Erythroblast (primary cell): ENCODE data around the gene RXFP2.

ENCODE experiments used
- DNase-seq, 2 experiments: peaks; one replicate each; lab custom pipeline; 2025; lab: John Stamatoyannopoulos, UW
- GATA1 ChIP-seq: IDR thresholded peaks from 2 replicates; pipeline ENCODE4 v1.6.1; 2011; ENCODE audit warnings: low read depth, mild to moderate bottlenecking, control low read depth, low read length, moderate library complexity
- POLR2A ChIP-seq: IDR thresholded peaks from 2 replicates; pipeline ENCODE4 v1.6.1; 2011; ENCODE audit warnings: mild to moderate bottlenecking, low read length

RXFP2 gene

GRCh38 chr13:31739226-31739625, at the start of gene RXFP2:
Gene RXFP2, plus strand, starts transcription at chr13:31739526. Its CDS starts 87 bp downstream, at chr13:31739613.
- no peak for TF ChIP-seq GATA1
- TF ChIP-seq POLR2A = no peak
- DNase-seq = no peak

GRCh38 chr13:31697290-31697689, 42.0 kb upstream of the RXFP2 start:
- DNase-seq = no peak
- TF ChIP-seq GATA1 (no peak), POLR2A (no peak)

GRCh38 chr13:31699650-31700049, 39.7 kb upstream of the RXFP2 start:
- no peak for TF ChIP-seq POLR2A
- no peak for TF ChIP-seq GATA1
- DNase-seq = no peak

- DNase-seq = no peak
- TF ChIP-seq GATA1 (no peak), POLR2A (no peak)
These were observed 35.5 kb upstream of the RXFP2 start for GRCh38 chr13:31703780-31704179.

GRCh38 chr13:31706105-31706504, 33.2 kb upstream of the RXFP2 start:
- TF ChIP-seq GATA1 (no peak), POLR2A (no peak)

GRCh38 chr13:31717583-31717982, 21.7 kb upstream of the RXFP2 start:
- no peak for DNase-seq
- TF ChIP-seq GATA1 (no peak), POLR2A (no peak)

More at GRCh38 chr13:31706105-31706504, 33.2 kb upstream of the RXFP2 start:
- no peak for DNase-seq

GRCh38 chr13:31719214-31719613, 20.1 kb upstream of the RXFP2 start:
- DNase-seq = no peak
- no peak for TF ChIP-seq POLR2A
- TF ChIP-seq GATA1 = no peak

GRCh38 chr13:31722673-31723072, 16.7 kb upstream of the RXFP2 start:
- DNase-seq = no peak
- TF ChIP-seq GATA1 (no peak), POLR2A (no peak)

- no peak for TF ChIP-seq POLR2A
- TF ChIP-seq GATA1 = no peak
- DNase-seq = no peak
These were observed 13.5 kb upstream of the RXFP2 start for GRCh38 chr13:31725841-31726240.

- DNase-seq = no peak
- no peak for TF ChIP-seq POLR2A
- TF ChIP-seq GATA1 = no peak
These were observed 7.4 kb upstream of the RXFP2 start for GRCh38 chr13:31731921-31732320.

GRCh38 chr13:31733066-31733465, 6.3 kb upstream of the RXFP2 start:
- DNase-seq = no peak
- TF ChIP-seq GATA1 (no peak), POLR2A (no peak)

GRCh38 chr13:31733647-31734046, 5.7 kb upstream of the RXFP2 start:
- DNase-seq = no peak
- TF ChIP-seq POLR2A (no peak), GATA1 (no peak)

GRCh38 chr13:31742097-31742734, 2.9 kb downstream of the RXFP2 start:
- TF ChIP-seq GATA1 (no peak), POLR2A (no peak)
- peak; percentile 70 to 82 for DNase-seq

- no peak for DNase-seq
- TF ChIP-seq POLR2A (no peak), GATA1 (no peak)
These were observed 8.0 kb downstream of the RXFP2 start for GRCh38 chr13:31747291-31747690.

GRCh38 chr13:31747966-31748365, 8.6 kb downstream of the RXFP2 start:
- DNase-seq = no peak
- TF ChIP-seq POLR2A = no peak
- TF ChIP-seq GATA1 = no peak

- no peak for DNase-seq
- TF ChIP-seq GATA1 (no peak), POLR2A (no peak)
These were observed 10.6 kb downstream of the RXFP2 start for GRCh38 chr13:31749929-31750328.
